SK-N-SH (cell line): ENCODE measurements around the gene WASL. TPM values are rescaled to one million over a fixed set of nuclear protein-coding genes. Genes with fewer than 3 reads are reported as not detected.

Experiments used
- CTCF ChIA-PET: fragments of 300-600, 350-600 bp; formaldehyde crosslinking; extraction: SDS; loops from one replicate; lab custom pipeline; 2021; lab: Yijun Ruan, JAX
- POLR2A ChIA-PET: fragments of 350-600 bp; sonication (Branson Sonifier 250); formaldehyde crosslinking; extraction: SDS; loops from one replicate; lab custom pipeline; 2020; ENCODE audit warnings: antibody characterized with exemption, inconsistent platforms; lab: Yijun Ruan, JAX
- DNase-seq: peaks from one replicate; pipeline ENCODE4 v3.0.0; 2012
- H2AFZ ChIP-seq: fragments of 200-600 bp; sonication (generic); 2 replicates; pipeline ENCODE4 v1.8.1; 2016; ENCODE audit warnings: antibody characterized with exemption, mild to moderate bottlenecking, low read depth
- H3F3A ChIP-seq: fragments of 200-600 bp; sonication (generic); replicated peaks from 2 replicates; pipeline ENCODE3; 2016; ENCODE audit warnings: antibody characterized with exemption, mild to moderate bottlenecking; ENCODE audit not compliant: insufficient read depth
- H3K27ac ChIP-seq, 2 experiments: fragments of 200-500 bp in 1 of 2; fragments of 200-600 bp in 1 of 2; sonication (Bioruptor generic) in 1 of 2; sonication (generic), shearing (Covaris generic) in 1 of 2; 2 replicates each; pipeline versions ENCODE4 v1.5.1 to v1.6.1; 2014 to 2016; ENCODE audit warnings: low read depth in 2 of 2, inconsistent platforms in 1 of 2, low read length in 1 of 2, mild to moderate bottlenecking in 1 of 2, mixed read lengths in 1 of 2
- H3K27me3 ChIP-seq: fragments of 200-600 bp; sonication (generic), shearing (Covaris generic); 2 replicates; pipeline ENCODE4 v1.6.1; 2016; ENCODE audit warnings: mixed run types; ENCODE audit not compliant: insufficient read depth
- H3K36me3 ChIP-seq, 2 experiments: fragments of 200-500 bp in 1 of 2; fragments of 200-600 bp in 1 of 2; sonication (Bioruptor generic) in 1 of 2; sonication (generic) in 1 of 2; replicated peaks in 1 of 2; 2 replicates each; pipeline versions ENCODE3 to v1.5.1; 2014 to 2016; ENCODE audit warnings: low read length in 1 of 2, mild to moderate bottlenecking in 1 of 2; ENCODE audit not compliant: insufficient read depth in 2 of 2, control insufficient read depth in 1 of 2
- H3K4me1 ChIP-seq, 2 experiments: fragments of 200-500 bp in 1 of 2; fragments of 200-600 bp in 1 of 2; sonication (Bioruptor generic) in 1 of 2; sonication (generic), shearing (Covaris generic) in 1 of 2; 2 replicates each; pipeline versions ENCODE4 v1.5.1 to v1.6.1; 2014 to 2016; ENCODE audit warnings: low read depth in 1 of 2, low read length in 1 of 2, mixed run types in 1 of 2; ENCODE audit not compliant: insufficient read depth in 2 of 2, control insufficient read depth in 1 of 2
- H3K4me2 ChIP-seq: fragments of 200-600 bp; sonication (generic), shearing (Covaris generic); 2 replicates; pipeline ENCODE4 v1.6.1; 2017; ENCODE audit warnings: mixed run types
- H3K4me3 ChIP-seq, 2 experiments: fragments of 200-500 bp in 1 of 2; fragments of 200-600 bp in 1 of 2; sonication (Bioruptor generic) in 1 of 2; sonication (generic), shearing (Covaris generic) in 1 of 2; 2 replicates each; pipeline versions ENCODE4 v1.5.1 to v1.8.1; 2014 to 2016; ENCODE audit warnings: low read depth in 2 of 2, inconsistent platforms in 1 of 2, low read length in 1 of 2, mild to moderate bottlenecking in 1 of 2, mixed read lengths in 1 of 2, moderate library complexity in 1 of 2
- H3K79me2 ChIP-seq: fragments of 200-600 bp; sonication (generic); 2 replicates; pipeline ENCODE4 v1.8.1; 2017; ENCODE audit warnings: mild to moderate bottlenecking; ENCODE audit not compliant: insufficient read depth
- H3K9ac ChIP-seq: fragments of 200-600 bp; sonication (generic); 2 replicates; pipeline ENCODE4 v1.6.1; 2017; ENCODE audit warnings: mixed run types
- H3K9me2 ChIP-seq: fragments of 200-600 bp; sonication (generic); 2 replicates; pipeline ENCODE4 v1.6.1; 2017; ENCODE audit warnings: mixed run types
- H3K9me3 ChIP-seq: fragments of 200-600 bp; sonication (generic); 2 replicates; pipeline ENCODE4 v1.6.1; 2017; ENCODE audit warnings: mixed run types, mild to moderate bottlenecking, moderate library complexity
- H4K20me1 ChIP-seq: fragments of 200-600 bp; sonication (generic); 2 replicates; pipeline ENCODE4 v1.6.1; 2017; ENCODE audit warnings: mild to moderate bottlenecking, mixed run types; ENCODE audit not compliant: insufficient read depth
- ELF1 ChIP-seq: IDR thresholded peaks from 2 replicates; pipeline ENCODE4 v1.4.0; 2012
- EZH2phosphoT487 ChIP-seq: fragments of 200-600 bp; sonication (generic); IDR thresholded peaks from 2 replicates; pipeline ENCODE4 v1.6.1; 2017; ENCODE audit warnings: low read depth, mixed run types, mild to moderate bottlenecking, antibody characterized with exemption, moderate library complexity, borderline replicate concordance
- FOSL2 ChIP-seq: IDR thresholded peaks from 2 replicates; pipeline ENCODE4 v1.4.0; 2012; ENCODE audit warnings: low read depth, mild to moderate bottlenecking, moderate library complexity, borderline replicate concordance
- FOXM1 ChIP-seq: IDR thresholded peaks from 2 replicates; pipeline ENCODE4 v1.4.0; 2012; ENCODE audit warnings: low read depth, mild to moderate bottlenecking
- GABPA ChIP-seq: IDR thresholded peaks from 2 replicates; pipeline ENCODE4 v1.4.0; 2012; ENCODE audit warnings: low read depth, mild to moderate bottlenecking
- MXI1 ChIP-seq: IDR thresholded peaks from 2 replicates; pipeline ENCODE4 v1.6.1; 2012; ENCODE audit warnings: mild to moderate bottlenecking, low read depth, low read length, improper control_type of control experiment
- NFIC ChIP-seq: IDR thresholded peaks from 2 replicates; pipeline ENCODE4 v1.4.0; 2012; ENCODE audit warnings: borderline replicate concordance
- NRF1 ChIP-seq: IDR thresholded peaks from 2 replicates; pipeline ENCODE4 v1.6.1; 2012; ENCODE audit warnings: low read depth, mild to moderate bottlenecking, low read length
- RCOR1 ChIP-seq: fragments of 150-350 bp; IDR thresholded peaks from 2 replicates; pipeline ENCODE4 v1.6.1; 2017; ENCODE audit warnings: antibody characterized with exemption, low read length
- RFX5 ChIP-seq: IDR thresholded peaks from 2 replicates; pipeline ENCODE4 v1.6.1; 2012; ENCODE audit warnings: mild to moderate bottlenecking, improper control_type of control experiment, low read length
- SIN3A ChIP-seq: IDR thresholded peaks from 2 replicates; pipeline ENCODE4 v1.6.1; 2012; ENCODE audit warnings: low read depth, mild to moderate bottlenecking, low read length, moderate library complexity, borderline replicate concordance
- TEAD4 ChIP-seq: IDR thresholded peaks from 2 replicates; pipeline ENCODE4 v1.4.0; 2012; ENCODE audit warnings: mild to moderate bottlenecking, borderline replicate concordance; ENCODE audit not compliant: insufficient read depth
- WGBS: methylation state at CpG from one replicate; pipeline ENCODE4 v1.1.6; 2017; ENCODE audit warnings: low lambda C conversion rate; 5-methylcytosine and 5-hydroxymethylcytosine counted together
- polyA plus RNA-seq, 3 experiments: library from polyadenylated mRNA; depleted of rRNA; stranded (reverse); fragments of >200 nt; gene quantifications; 2 replicates each; pipeline ENCODE4 v1.2.3, GENCODE V29; 2012
- TF ChIP-seq, protein P1 (sequence below): IDR thresholded peaks from 2 replicates; pipeline ENCODE4 v1.4.0; 2012; ENCODE audit warnings: low read depth, borderline replicate concordance
- TF ChIP-seq, protein P2 (sequence below): IDR thresholded peaks from 2 replicates; pipeline ENCODE4 v1.6.1; 2012; ENCODE audit warnings: mild to moderate bottlenecking, low read depth, low read length, moderate library complexity

WASL gene
- polyA plus RNA-seq, 1 of the 3 experiments (the other 2 are of a cell fraction) = 9.9 TPM

DNA sequence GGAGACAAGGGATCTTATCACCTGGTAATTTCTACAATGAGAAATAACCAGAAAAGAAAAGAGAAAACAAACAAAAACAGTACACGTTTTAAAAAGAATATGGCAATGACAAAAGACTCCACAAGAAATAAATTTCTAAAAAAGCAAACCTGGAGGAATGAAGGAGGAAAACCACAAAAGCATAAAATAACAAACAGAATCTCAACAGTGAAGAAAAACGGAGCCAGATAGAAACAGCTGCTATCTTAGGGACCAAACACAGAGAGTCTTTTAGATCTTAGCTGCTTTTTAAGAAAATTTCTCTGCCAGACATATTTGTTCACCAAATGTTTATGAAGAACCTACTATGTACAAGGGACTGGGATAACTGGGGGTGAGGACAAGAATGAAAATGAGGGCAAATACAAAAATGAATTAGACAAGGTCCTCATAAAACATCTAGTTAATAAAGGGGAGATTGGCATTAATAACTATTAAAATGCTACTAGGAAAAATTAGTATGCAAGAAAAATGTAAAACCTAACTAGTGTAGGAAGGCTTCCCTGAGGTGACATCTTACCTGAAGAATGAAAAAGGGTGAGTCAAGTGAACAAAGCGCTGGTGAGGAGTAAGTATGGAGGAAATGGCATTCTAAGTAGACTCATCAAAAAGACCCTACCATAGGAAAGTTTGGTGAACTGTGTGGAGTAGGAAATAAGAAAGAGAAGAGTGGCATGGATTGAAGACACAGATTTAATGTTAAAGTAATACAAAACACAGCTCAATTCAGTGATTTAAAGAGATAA is 34.3 kb downstream of the WASL start:
- Histone ChIP-seq H3F3A (peaks cover 7% of the 10 kb centered on the region), H3K9me2 (no peaks in the 10 kb centered on the region), H3K4me3 (no peak overlapping the region), H3K4me2 (no peak overlapping the region), H2AFZ (no peak overlapping the region), H3K9me3 (no peaks in the 10 kb centered on the region), H3K4me1 (peaks cover 16 to 35% of the 10 kb centered on the region in 2 experiments; a peak in 3 of 4 replicates), H3K27me3 (no peaks in the 10 kb centered on the region), H3K36me3 (peaks cover 0 to 8% of the 10 kb centered on the region in 2 experiments), H3K27ac (no peak overlapping the region), H4K20me1 (peaks cover 67% of the 10 kb centered on the region), H3K9ac (no peak overlapping the region), H3K79me2 (peaks cover 81% of the 10 kb centered on the region)
- DNase-seq = no peak
- whole genome bisulfite sequencing = 92% methylated on average over 3 of the region's 3 CpGs
- ChIA-PET CTCF (interaction anchor here (0.8 kb wide), 1 partner anchor 10 kb away, joined by 3 read pairs; no protein-coding TSS in a partner anchor), POLR2A (no interaction called here)
- TF ChIP-seq EZH2phosphoT487 = no peak
- no peak for TF ChIP-seq GABPA
- TF ChIP-seq, protein P1, sequence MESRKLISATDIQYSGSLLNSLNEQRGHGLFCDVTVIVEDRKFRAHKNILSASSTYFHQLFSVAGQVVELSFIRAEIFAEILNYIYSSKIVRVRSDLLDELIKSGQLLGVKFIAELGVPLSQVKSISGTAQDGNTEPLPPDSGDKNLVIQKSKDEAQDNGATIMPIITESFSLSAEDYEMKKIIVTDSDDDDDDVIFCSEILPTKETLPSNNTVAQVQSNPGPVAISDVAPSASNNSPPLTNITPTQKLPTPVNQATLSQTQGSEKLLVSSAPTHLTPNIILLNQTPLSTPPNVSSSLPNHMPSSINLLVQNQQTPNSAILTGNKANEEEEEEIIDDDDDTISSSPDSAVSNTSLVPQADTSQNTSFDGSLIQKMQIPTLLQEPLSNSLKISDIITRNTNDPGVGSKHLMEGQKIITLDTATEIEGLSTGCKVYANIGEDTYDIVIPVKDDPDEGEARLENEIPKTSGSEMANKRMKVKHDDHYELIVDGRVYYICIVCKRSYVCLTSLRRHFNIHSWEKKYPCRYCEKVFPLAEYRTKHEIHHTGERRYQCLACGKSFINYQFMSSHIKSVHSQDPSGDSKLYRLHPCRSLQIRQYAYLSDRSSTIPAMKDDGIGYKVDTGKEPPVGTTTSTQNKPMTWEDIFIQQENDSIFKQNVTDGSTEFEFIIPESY = no peak
- TF ChIP-seq MXI1 = no peak
- no peak for TF ChIP-seq NRF1
- TF ChIP-seq, protein P2, sequence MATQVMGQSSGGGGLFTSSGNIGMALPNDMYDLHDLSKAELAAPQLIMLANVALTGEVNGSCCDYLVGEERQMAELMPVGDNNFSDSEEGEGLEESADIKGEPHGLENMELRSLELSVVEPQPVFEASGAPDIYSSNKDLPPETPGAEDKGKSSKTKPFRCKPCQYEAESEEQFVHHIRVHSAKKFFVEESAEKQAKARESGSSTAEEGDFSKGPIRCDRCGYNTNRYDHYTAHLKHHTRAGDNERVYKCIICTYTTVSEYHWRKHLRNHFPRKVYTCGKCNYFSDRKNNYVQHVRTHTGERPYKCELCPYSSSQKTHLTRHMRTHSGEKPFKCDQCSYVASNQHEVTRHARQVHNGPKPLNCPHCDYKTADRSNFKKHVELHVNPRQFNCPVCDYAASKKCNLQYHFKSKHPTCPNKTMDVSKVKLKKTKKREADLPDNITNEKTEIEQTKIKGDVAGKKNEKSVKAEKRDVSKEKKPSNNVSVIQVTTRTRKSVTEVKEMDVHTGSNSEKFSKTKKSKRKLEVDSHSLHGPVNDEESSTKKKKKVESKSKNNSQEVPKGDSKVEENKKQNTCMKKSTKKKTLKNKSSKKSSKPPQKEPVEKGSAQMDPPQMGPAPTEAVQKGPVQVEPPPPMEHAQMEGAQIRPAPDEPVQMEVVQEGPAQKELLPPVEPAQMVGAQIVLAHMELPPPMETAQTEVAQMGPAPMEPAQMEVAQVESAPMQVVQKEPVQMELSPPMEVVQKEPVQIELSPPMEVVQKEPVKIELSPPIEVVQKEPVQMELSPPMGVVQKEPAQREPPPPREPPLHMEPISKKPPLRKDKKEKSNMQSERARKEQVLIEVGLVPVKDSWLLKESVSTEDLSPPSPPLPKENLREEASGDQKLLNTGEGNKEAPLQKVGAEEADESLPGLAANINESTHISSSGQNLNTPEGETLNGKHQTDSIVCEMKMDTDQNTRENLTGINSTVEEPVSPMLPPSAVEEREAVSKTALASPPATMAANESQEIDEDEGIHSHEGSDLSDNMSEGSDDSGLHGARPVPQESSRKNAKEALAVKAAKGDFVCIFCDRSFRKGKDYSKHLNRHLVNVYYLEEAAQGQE = no peak
- TF ChIP-seq NFIC = no peak
- TF ChIP-seq FOXM1 = no peak
- TF ChIP-seq ELF1 = no peak
- TF ChIP-seq FOSL2 = no peak

DNA sequence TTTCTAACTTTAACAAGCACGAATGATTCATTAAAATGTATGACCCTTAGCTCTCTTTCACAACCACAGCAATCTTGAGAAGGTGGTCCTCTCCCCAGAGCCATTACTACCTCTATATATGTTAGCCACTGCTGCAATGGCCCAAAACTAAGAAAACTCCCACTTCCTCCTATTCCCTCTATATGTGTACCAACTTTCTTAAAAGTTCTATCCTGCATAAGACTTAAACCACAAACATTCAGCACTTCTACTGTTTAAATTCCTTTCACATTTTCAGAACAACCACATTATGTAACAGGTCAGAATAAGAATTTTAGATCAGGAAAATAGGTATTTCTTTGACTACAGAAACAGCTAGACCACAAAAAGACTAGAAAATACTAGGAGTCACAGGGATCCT is 36.2 kb downstream of the WASL start:
- POLR2A ChIA-PET = no interaction called here
- H4K20me1 ChIP-seq = peaks cover 50% of the 10 kb centered on the region
- no peak for DNase-seq

More for the DNA sequence above, 36.2 kb downstream of the WASL start:
- H2AFZ ChIP-seq = no peak overlapping the region
- peaks cover 12 to 24% of the 10 kb centered on the region in 2 experiments for H3K36me3 ChIP-seq
- H3K27me3 ChIP-seq = no peaks in the 10 kb centered on the region
- TF ChIP-seq RCOR1 (no peak), SIN3A (no peak), RFX5 (no peak), NRF1 (no peak), TEAD4 (0 out of 2 replicates have a peak, but pooled peaks have one; percentile 34), FOXM1 (no peak)
- H3K9me3 ChIP-seq = no peaks in the 10 kb centered on the region
- H3K9ac ChIP-seq = no peak overlapping the region
- H3K4me1 ChIP-seq = peaks cover 16 to 40% of the 10 kb centered on the region in 2 experiments; a peak in 3 of 4 replicates
- H3F3A ChIP-seq = peaks cover 7% of the 10 kb centered on the region
- peaks cover 65% of the 10 kb centered on the region for H3K79me2 ChIP-seq
- H3K9me2 ChIP-seq = no peaks in the 10 kb centered on the region
- H3K4me3 ChIP-seq = no peak overlapping the region
- H3K4me2 ChIP-seq = no peak overlapping the region
- WGBS = 73% methylated on average over 1 of the region's 1 CpG
- H3K27ac ChIP-seq = no peak overlapping the region; a peak in 1 of 4 replicates
- CTCF ChIA-PET = interaction anchor here (1.3 kb wide), 1 partner anchor 11 kb away, joined by 7 read pairs; no protein-coding TSS in a partner anchor
